HG03457 (cell line): Measurements from ENCODE around the gene C11orf86.
"Not testable (repeated sequence)": the region's sequence is repeated elsewhere in the genome, so short reads cannot be mapped to it uniquely, and the experiment has no call there.

Source experiments
- ATAC-seq: cut with Tn5 transposase; IDR thresholded peaks from one replicate; pipeline ENCODE4 v1.9.1; 2021; ENCODE audit warnings: moderate number of reproducible peaks; ENCODE audit not compliant: unreplicated experiment

The C11orf86 gene

GRCh38 chr11:66988741-66989140 is 13.6 kb downstream of the C11orf86 start:
- ATAC-seq, result not testable (repeated sequence)

- not testable (repeated sequence) for ATAC-seq
Observed at GRCh38 chr11:66989360-66989759, 14.3 kb downstream of the C11orf86 start.

- no peak for ATAC-seq
Observed at GRCh38 chr11:66992041-66992440, 16.9 kb downstream of the C11orf86 start.

GRCh38 chr11:66996609-66997273 is 21.6 kb downstream of the C11orf86 start:
- no peak for ATAC-seq

- no peak for ATAC-seq
Observed at GRCh38 chr11:66999555-66999954, 24.5 kb downstream of the C11orf86 start.

GRCh38 chr11:67001332-67001731 is 26.2 kb downstream of the C11orf86 start:
- no peak for ATAC-seq

GRCh38 chr11:67002297-67002913 is 27.3 kb downstream of the C11orf86 start:
- ATAC-seq, result no peak

GRCh38 chr11:67002921-67003411 is 27.9 kb downstream of the C11orf86 start:
- no peak for ATAC-seq

GRCh38 chr11:67005200-67005599 is 30.1 kb downstream of the C11orf86 start:
- not testable (repeated sequence) for ATAC-seq

GRCh38 chr11:67006029-67006884 is 31.2 kb downstream of the C11orf86 start:
- no peak for ATAC-seq

GRCh38 chr11:67007126-67007525 is 32.0 kb downstream of the C11orf86 start:
- ATAC-seq, result no peak

- no peak for ATAC-seq
Observed at GRCh38 chr11:67010296-67010905, 35.3 kb downstream of the C11orf86 start.

GRCh38 chr11:67013511-67014045 is 38.5 kb downstream of the C11orf86 start:
- ATAC-seq, result no peak

GRCh38 chr11:67014343-67014742 is 39.2 kb downstream of the C11orf86 start:
- no peak for ATAC-seq

GRCh38 chr11:67015048-67015447 is 39.9 kb downstream of the C11orf86 start:
- no peak for ATAC-seq

GRCh38 chr11:67016550-67016949 is 41.4 kb downstream of the C11orf86 start:
- no peak for ATAC-seq

- ATAC-seq, result no peak
Observed at GRCh38 chr11:67020949-67021348, 45.8 kb downstream of the C11orf86 start.

GRCh38 chr11:67022341-67022933 is 47.3 kb downstream of the C11orf86 start:
- no peak for ATAC-seq

GRCh38 chr11:67022961-67023956 is 48.2 kb downstream of the C11orf86 start, which contains the start of gene SYT12:
TSS of gene SYT12 (plus strand) at chr11:67023134. CDS start at chr11:67030145, 7,011 bp downstream.
- no peak for ATAC-seq
